Activated T-cell treated with anti-CD3 and anti-CD28 coated beads, Interleukin-2, amount 50 U/mL, for 1 hour (primary cell): Measurements from ENCODE around the gene INSRR.

Experiments
- DNase-seq: peaks from one replicate; pipeline ENCODE4 v3.0.0-alpha.2; 2020

The INSRR gene

GRCh38 chr1:156803086-156803851, 55.6 kb downstream of the INSRR start:
- peak; percentile 44 for DNase-seq

GRCh38 chr1:156802421-156802935, 56.4 kb downstream of the INSRR start:
- DNase-seq, result no peak

- peak; percentile 31 for DNase-seq
Observed at GRCh38 chr1:156801409-156802121, 57.4 kb downstream of the INSRR start.

- peak; percentile 60 for DNase-seq
Observed at GRCh38 chr1:156797212-156797871, 61.6 kb downstream of the INSRR start.

DNA sequence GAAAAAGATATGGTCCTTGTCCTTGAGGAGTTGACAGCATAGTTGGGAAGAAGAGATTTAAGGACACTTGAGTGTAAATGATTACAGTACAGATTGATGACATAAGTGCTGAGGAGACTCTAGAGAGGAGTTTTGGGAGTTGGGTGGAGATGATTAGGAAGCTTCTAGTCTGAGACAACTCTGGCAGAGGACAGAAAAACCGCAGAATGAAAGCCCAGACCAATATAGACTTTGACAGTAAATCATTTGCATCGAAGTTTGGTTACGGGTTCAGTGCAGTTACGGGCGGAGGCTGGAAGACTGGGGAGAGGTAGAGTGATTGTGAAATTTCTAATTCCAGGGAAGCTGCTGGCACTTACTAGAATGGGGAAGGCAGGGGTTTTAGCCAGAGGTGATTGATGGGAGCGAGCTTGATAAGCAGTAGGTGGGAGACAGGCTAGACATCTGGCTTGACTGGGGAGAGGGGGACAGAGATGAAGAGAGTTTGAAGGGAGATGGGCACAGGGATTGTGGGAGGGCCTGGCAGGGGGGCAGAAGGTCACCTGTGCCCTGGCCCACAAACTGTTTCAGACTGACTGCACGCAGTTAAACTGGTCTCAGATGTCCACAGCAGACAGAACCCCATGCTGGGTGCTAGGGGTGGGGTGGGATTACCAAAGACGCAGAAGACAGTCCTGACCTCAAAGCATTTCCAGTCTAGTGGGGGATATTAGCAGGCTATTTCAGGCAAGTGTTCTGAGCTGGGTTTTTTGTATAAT, 62.4 kb downstream of the INSRR start:
- no peak for DNase-seq

DNA sequence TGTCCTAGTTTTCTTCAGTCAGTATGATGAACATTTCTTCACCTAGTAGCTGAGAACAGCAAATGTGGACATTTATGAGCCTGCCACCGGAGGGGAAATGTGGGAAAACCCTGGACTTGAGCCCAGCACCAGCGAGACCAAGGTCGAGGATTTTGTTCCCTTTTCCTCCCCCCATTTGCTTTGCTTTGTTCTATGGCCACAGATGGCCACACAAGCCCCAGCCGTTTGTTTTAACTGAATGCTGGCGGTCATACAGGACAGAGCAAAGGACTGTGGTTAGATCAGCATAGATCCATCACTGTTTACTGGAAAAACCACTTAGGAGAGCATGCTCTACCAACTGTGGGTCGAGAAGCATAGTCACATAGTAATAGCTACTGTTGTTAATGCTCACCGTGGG, 63.1 kb downstream of the INSRR start:
- no peak for DNase-seq

DNA sequence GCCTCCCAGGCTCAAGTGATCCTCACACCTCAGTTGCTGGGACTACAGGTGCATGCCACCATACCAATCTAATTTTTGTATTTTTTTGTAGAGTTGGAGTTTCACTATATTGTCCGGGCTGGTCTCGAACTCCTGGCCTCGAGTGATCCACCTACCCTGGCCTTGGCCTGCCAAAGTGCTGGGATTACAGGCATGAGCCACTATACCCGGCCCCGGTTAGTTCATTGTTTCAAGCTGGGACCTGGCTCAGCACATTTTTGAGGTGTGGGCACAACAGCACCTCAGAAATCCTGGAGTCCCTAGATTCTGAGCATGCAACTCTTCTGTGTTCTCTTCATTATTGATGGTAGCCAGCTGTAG, 63.6 kb downstream of the INSRR start:
- no peak for DNase-seq

- no peak for DNase-seq
Observed at GRCh38 chr1:156794506-156795373, 64.2 kb downstream of the INSRR start.
